HepG2 (cell line): ENCODE data around the gene KLRG1. TPM values are rescaled to one million over a fixed set of nuclear protein-coding genes. Genes with fewer than 3 reads are reported as not detected.

ENCODE experiments used
- ATAC-seq: fragments of 200-7000 bp; cut with Tn5 transposase; 3 replicates; pipeline ENCODE4 v1.9.1; 2020; ENCODE audit warnings: mild to moderate bottlenecking, moderate library complexity
- BruUV-seq: library from RNA; stranded (reverse); fragments of 400-500 nt; replicated peaks from 2 replicates; lab custom pipeline; 2021; lab: Mats Ljungman, UMichigan
- CTCF ChIA-PET: fragments of 300-600 bp; formaldehyde crosslinking; extraction: SDS; loops from one replicate; lab custom pipeline; 2021; ENCODE audit warnings: low total read pairs, inconsistent platforms, low intra/inter-chr PET ratio; lab: Yijun Ruan, JAX
- POLR2A ChIA-PET: fragments of 350-600 bp; sonication (Branson Sonifier 250); formaldehyde crosslinking; loops from one replicate; lab custom pipeline; 2020; ENCODE audit warnings: antibody characterized with exemption, inconsistent platforms; lab: Yijun Ruan, JAX
- DNase-seq: peaks from one replicate; pipeline ENCODE4 v3.0.0-alpha.2; 2015; ENCODE audit warnings: low spot score
- FAIRE-seq: peaks from 3 replicates; lab custom pipeline; 2011; peaks lifted over from hg19 to GRCh38; lab: Jason Lieb, UNC
- H2AFZ ChIP-seq: one replicate; pipeline ENCODE4 v1.6.1; 2011; ENCODE audit warnings: low read length, inconsistent platforms
- H3K27ac ChIP-seq: fragments of 300-600 bp; 3 replicates; pipeline ENCODE4 v1.8.0; 2011; ENCODE audit warnings: mixed run types, mild to moderate bottlenecking, mixed read lengths, low read length, inconsistent platforms; ENCODE audit not compliant: insufficient read depth; ENCODE audit errors: extremely low read length
- H3K27me3 ChIP-seq, 2 experiments: fragments of 200-600 bp in 1 of 2; 2 replicates in 1 of 2; 3 replicates in 1 of 2; pipeline versions ENCODE4 v1.6.0 to v1.8.0; 2011; ENCODE audit warnings: low read length in 2 of 2, mild to moderate bottlenecking in 2 of 2, moderate library complexity in 2 of 2, inconsistent platforms in 1 of 2; ENCODE audit not compliant: insufficient read depth in 2 of 2, control insufficient read depth in 1 of 2
- H3K36me3 ChIP-seq, 2 experiments: fragments of 200-600 bp in 1 of 2; replicated peaks in 1 of 2; 2 replicates in 1 of 2; 3 replicates in 1 of 2; pipeline versions ENCODE4 v1.5.1 to v1.8.0; 2011; ENCODE audit warnings: low read length in 2 of 2, inconsistent platforms in 1 of 2; ENCODE audit not compliant: insufficient read depth in 2 of 2, control insufficient read depth in 1 of 2
- H3K4me1 ChIP-seq: 2 replicates; pipeline ENCODE4 v1.5.1; 2012; ENCODE audit warnings: low read length, inconsistent platforms; ENCODE audit not compliant: insufficient read depth
- H3K4me2 ChIP-seq: 2 replicates; pipeline ENCODE4 v1.6.0; 2011; ENCODE audit warnings: low read depth, low read length, inconsistent platforms
- H3K4me3 ChIP-seq, 3 experiments: fragments of 200-600 bp in 1 of 3; sonication (generic), shearing (Covaris generic) in 1 of 3; replicated peaks in 1 of 3; 2 replicates each; pipeline ENCODE4 v1.5.1; 2011 to 2016; ENCODE audit warnings: low read length in 3 of 3, inconsistent platforms in 2 of 3, low read depth in 2 of 3, mild to moderate bottlenecking in 2 of 3, control low read depth in 1 of 3, mixed read lengths in 1 of 3; ENCODE audit not compliant: insufficient read depth in 1 of 3
- H3K79me2 ChIP-seq: one replicate; pipeline ENCODE4 v1.6.1; 2011; ENCODE audit warnings: low read length, inconsistent platforms; ENCODE audit not compliant: insufficient read depth
- H3K9ac ChIP-seq: 2 replicates; pipeline ENCODE4 v1.6.0; 2011; ENCODE audit warnings: mild to moderate bottlenecking, low read depth, low read length, inconsistent platforms; ENCODE audit not compliant: insufficient read depth
- H3K9me3 ChIP-seq: 2 replicates; pipeline ENCODE4 v1.5.1; 2012; ENCODE audit warnings: mild to moderate bottlenecking, low read length
- H4K20me1 ChIP-seq: 2 replicates; pipeline ENCODE4 v1.6.0; 2011; ENCODE audit warnings: inconsistent platforms, mild to moderate bottlenecking, low read length, moderate library complexity; ENCODE audit not compliant: insufficient read depth
- HES4 ChIP-seq: sonication (generic); formaldehyde crosslinking; IDR thresholded peaks from 2 replicates; pipeline ENCODE4 v1.9.0; 2021; ENCODE audit warnings: mild to moderate bottlenecking, missing genetic modification reagents, borderline replicate concordance
- JUNB ChIP-seq: sonication (generic); formaldehyde crosslinking; IDR thresholded peaks from 2 replicates; pipeline ENCODE4 v1.8.0; 2022; ENCODE audit warnings: missing genetic modification reagents, mild to moderate bottlenecking, borderline replicate concordance
- MTF1 ChIP-seq: sonication (generic); formaldehyde crosslinking; IDR thresholded peaks from 2 replicates; pipeline ENCODE4 v1.5.0; 2020; ENCODE audit warnings: missing genetic modification reagents
- MZF1 ChIP-seq: sonication (generic); formaldehyde crosslinking; IDR thresholded peaks from 2 replicates; pipeline ENCODE4 v1.8.1; 2023; ENCODE audit warnings: mild to moderate bottlenecking, missing genetic modification reagents, borderline replicate concordance
- PLRG1 ChIP-seq: fragments of 450-650 bp; conservative IDR thresholded peaks from 2 replicates; pipeline ENCODE4 v1.6.1; 2016
- RFX5 ChIP-seq: IDR thresholded peaks from 2 replicates; pipeline ENCODE4 v1.6.1; 2011; ENCODE audit warnings: low read depth, low read length, improper control_type of control experiment
- SATB2 ChIP-seq: sonication (generic); formaldehyde crosslinking; IDR thresholded peaks from 2 replicates; pipeline ENCODE4 v1.5.0; 2020; ENCODE audit warnings: missing genetic modification reagents
- ZNF350 ChIP-seq: sonication (generic); formaldehyde crosslinking; IDR thresholded peaks from 2 replicates; pipeline ENCODE4 v1.4.0; 2020; ENCODE audit warnings: mild to moderate bottlenecking, low read depth, missing genetic modification reagents, borderline replicate concordance
- WGBS: methylation state at CpG from one replicate; pipeline ENCODE4 v1.1.6; 2017; ENCODE audit warnings: low lambda C conversion rate; 5-methylcytosine and 5-hydroxymethylcytosine counted together
- in situ Hi-C: cut with HindIII; loops from 2 replicates; pipeline ENCODE4 v1.10.0; 2017; ENCODE audit warnings: low pct_unique_long_range_greater_than_20kb; ENCODE audit not compliant: extremely low pct_ligation_motif_present
- intact Hi-C: fragments of 100-400 bp; cut with micrococcal nuclease; formaldehyde crosslinking; loops from one replicate; pipeline ENCODE4 v1.10.0; 2022; ENCODE audit not compliant: unreplicated experiment
- polyA plus RNA-seq, 8 experiments: library from polyadenylated mRNA; depleted of rRNA in 3 of 8; stranded (reverse) in 7 of 8; unstranded in 1 of 8; fragments of >200 nt; fragmentation: Illumina TruSeq in 4 of 8; extraction: Trizol in 4 of 8; gene quantifications; 2 replicates each; pipeline versions ENCODE4 v1.2.1 to v1.2.3, GENCODE V29; 2011 to 2016; ENCODE audit warnings: low read depth in 4 of 8, missing spikeins in 1 of 8, mixed read lengths in 1 of 8; ENCODE audit not compliant: insufficient read depth in 1 of 8
- total RNA-seq, 5 experiments: library from RNA; depleted of rRNA; stranded (reverse); fragments of >200 nt; fragmentation: Illumina TruSeq; extraction: Trizol; gene quantifications; 2 replicates each; pipeline ENCODE4 v1.2.3, GENCODE V29; 2016; ENCODE audit warnings: low read depth in 1 of 5
- TF ChIP-seq, protein P1 (sequence below): sonication (generic); formaldehyde crosslinking; IDR thresholded peaks from 2 replicates; pipeline ENCODE4 v1.8.0; 2022; ENCODE audit warnings: mild to moderate bottlenecking, missing genetic modification reagents, moderate library complexity

Gene KLRG1
- total and polyA plus RNA-seq, 2 of the 13 experiments (the other 11 are each of a cell fraction or from before 2014, with no cell fraction given): 1.2 to 1.7 TPM

DNA sequence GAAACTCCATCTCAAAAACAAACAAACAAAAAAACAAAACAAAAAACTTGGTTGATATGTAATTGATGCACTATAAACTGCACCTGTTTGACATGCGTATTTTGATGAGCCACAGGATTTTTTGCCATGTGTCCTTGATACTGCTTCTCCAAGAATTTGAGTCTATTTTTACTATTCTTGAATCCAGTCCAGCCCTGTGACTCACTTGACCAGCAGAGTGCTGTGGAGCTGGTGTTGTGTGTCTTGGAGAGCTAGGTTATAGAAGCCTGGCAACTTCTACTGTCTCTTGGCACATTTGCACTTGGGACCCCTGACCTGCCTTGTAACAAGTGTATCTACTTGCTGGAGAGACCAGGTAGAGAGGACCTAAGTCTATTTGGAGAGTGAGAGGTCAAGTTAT, 52.0 kb downstream of the KLRG1 start (continued):
- no peak for TF ChIP-seq JUNB (CRISPR knock-in tag)

DNA sequence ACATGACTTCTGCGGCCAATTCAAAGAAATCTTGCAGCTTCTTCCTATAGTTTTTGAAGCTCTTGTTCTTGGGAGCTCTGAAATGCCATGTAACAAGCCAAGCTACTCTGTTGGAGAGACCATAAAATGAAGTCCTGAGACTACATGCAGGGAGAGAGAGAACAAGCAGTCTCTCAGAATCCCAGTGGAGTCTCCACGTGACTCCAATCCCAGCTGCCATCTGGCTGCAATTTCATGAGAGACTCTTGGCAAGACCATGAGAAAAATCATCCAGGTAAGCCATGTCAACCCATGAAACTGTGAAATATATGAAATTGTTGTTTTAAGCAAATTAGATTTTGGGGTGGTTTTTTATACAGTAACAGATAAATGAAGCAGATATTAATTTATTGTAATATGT, 54.4 kb downstream of the KLRG1 start:
- TF ChIP-seq RFX5 (no peak), MTF1 (CRISPR knock-in tag) (no peak), PLRG1 (no peak), MZF1 (CRISPR knock-in tag) (no peak), ZNF350 (no peak), SATB2 (CRISPR knock-in tag) (no peak), HES4 (CRISPR knock-in tag) (no peak)
- TF ChIP-seq, protein P1, sequence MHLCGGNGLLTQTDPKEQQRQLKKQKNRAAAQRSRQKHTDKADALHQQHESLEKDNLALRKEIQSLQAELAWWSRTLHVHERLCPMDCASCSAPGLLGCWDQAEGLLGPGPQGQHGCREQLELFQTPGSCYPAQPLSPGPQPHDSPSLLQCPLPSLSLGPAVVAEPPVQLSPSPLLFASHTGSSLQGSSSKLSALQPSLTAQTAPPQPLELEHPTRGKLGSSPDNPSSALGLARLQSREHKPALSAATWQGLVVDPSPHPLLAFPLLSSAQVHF: no peak
- TF ChIP-seq, all 625 proteins: peak for 0
- no peak overlapping the region for H3K27ac ChIP-seq
- no peaks in the 10 kb centered on the region for H3K79me2 ChIP-seq
- DNase-seq (no peak), ATAC-seq (no peak), FAIRE-seq (no peak)
- 17% methylated on average over 2 of the region's 2 CpGs for WGBS
- no peaks in the 10 kb centered on the region for H3K4me1 ChIP-seq
- no TSS peak for BruUV-seq
- CTCF ChIA-PET: no interaction called here
- H2AFZ ChIP-seq: no peak overlapping the region
- H3K9ac ChIP-seq: no peak overlapping the region
- no peaks in the 10 kb centered on the region for H3K9me3 ChIP-seq
- in situ Hi-C loops (loop anchor here (5.0 to 25.0 kb wide), 2 partner anchors 106 to 361 kb away; partner anchors contain the start of gene M6PR), intact Hi-C loops (no loop called here)
- H3K4me2 ChIP-seq: no peak overlapping the region
- H3K27me3 ChIP-seq: no peaks in the 10 kb centered on the region; a peak in 1 of 5 replicates
- no peaks in the 10 kb centered on the region for H4K20me1 ChIP-seq
- H3K36me3 ChIP-seq: no peaks in the 10 kb centered on the region
- POLR2A ChIA-PET: no interaction called here
- no peak overlapping the region for H3K4me3 ChIP-seq
